Measurements from ENCODE around the gene AKTIP. TPM values are rescaled to one million over a fixed set of nuclear protein-coding genes. Genes with fewer than 3 reads are reported as not detected.

AKTIP gene
- total and polyA plus RNA-seq, 2 of the 4 experiments (the other 2 are of a cell fraction) = 17.7 to 19.9 TPM

- no peak overlapping the region for H3K56ac ChIP-seq (ENCODE audit: extremely low read depth, insufficient read depth, low read length)
- H3K4me1 ChIP-seq (ENCODE audit: control insufficient read depth, insufficient read depth, low read length) = no peaks in the 10 kb centered on the region
- H2AK9ac ChIP-seq (replicated peaks; ENCODE audit: low read depth, low read length, poor library complexity) = no peak overlapping the region
- no peak overlapping the region for H3K18ac ChIP-seq (ENCODE audit: low read depth, low read length)
- H3K9me1 ChIP-seq (ENCODE audit: insufficient read depth, low read length) = peaks cover 3% of the 10 kb centered on the region; the same call in 1 of the 2 replicates
- POLR2A ChIA-PET (ENCODE audit: unreplicated experiment) = interaction anchor here (0.5 kb wide), 1 partner anchor 30 kb away, joined by 4 read pairs; no protein-coding TSS in a partner anchor
- H3K14ac ChIP-seq (replicated peaks; ENCODE audit: low read depth, low read length) = no peak overlapping the region
- no peak for TF ChIP-seq RAD21 (IDR thresholded peaks at IDR 0.05; ENCODE audit: low read length)
- TF ChIP-seq MAZ (IDR thresholded peaks at IDR 0.05; ENCODE audit: borderline replicate concordance, low read depth, low read length) = no peak
- no peak for TF ChIP-seq SMC3 (IDR thresholded peaks at IDR 0.05; ENCODE audit: low read depth, low read length)
- TF ChIP-seq USF2 (IDR thresholded peaks at IDR 0.05; ENCODE audit: low read depth, low read length) = no peak
- TF ChIP-seq MAFK (IDR thresholded peaks at IDR 0.05; ENCODE audit: low read depth, low read length) = no peak
- TF ChIP-seq NFE2L2 (IDR thresholded peaks at IDR 0.05; ENCODE audit: low read depth, low read length) = no peak
- no peak for TF ChIP-seq RFX5 (IDR thresholded peaks at IDR 0.05; ENCODE audit: low read depth, low read length)
- TF ChIP-seq FOS (IDR thresholded peaks at IDR 0.05; ENCODE audit: low read depth, low read length) = no peak
- no peak for TF ChIP-seq CTCF (conservative IDR thresholded peaks at IDR 0.05; ENCODE audit: low read depth, low read length)
- TF ChIP-seq ELK1 (IDR thresholded peaks at IDR 0.05; ENCODE audit: borderline replicate concordance, low read depth, low read length) = no peak
- TF ChIP-seq CEBPB (IDR thresholded peaks at IDR 0.05; ENCODE audit: low read depth, low read length) = no peak
- TF ChIP-seq BHLHE40 (IDR thresholded peaks at IDR 0.05; ENCODE audit: low read depth, low read length) = no peak
- no peak for TF ChIP-seq CHD1 (IDR thresholded peaks at IDR 0.05; ENCODE audit: low read depth, low read length)
- no peak for TF ChIP-seq MXI1 (IDR thresholded peaks at IDR 0.05; ENCODE audit: borderline replicate concordance, low read depth, low read length)
- no peak for TF ChIP-seq RCOR1 (IDR thresholded peaks at IDR 0.05; ENCODE audit: insufficient replicate concordance, low read length)
- no peak for TF ChIP-seq POLR2A (IDR thresholded peaks at IDR 0.05; ENCODE audit: low read depth, low read length)
- H4K91ac ChIP-seq (ENCODE audit: insufficient read depth, low read depth, low read length) = no peak overlapping the region
- no peak overlapping the region for H2BK20ac ChIP-seq (ENCODE audit: low read depth, low read length)
- H3K4me2 ChIP-seq (ENCODE audit: low read depth, low read length) = no peak overlapping the region
- no peak overlapping the region for H3K4ac ChIP-seq (ENCODE audit: low read depth, low read length)
- H3K9ac ChIP-seq (ENCODE audit: low read depth, low read length) = no peak overlapping the region
- dilution Hi-C loops (cut with HindIII; ENCODE audit: low sequenced_read_pairs, unreplicated experiment) = no loop called here
- WGBS, 2 experiments (ENCODE audit: extremely low coverage in 2 of 2, insufficient read length in 1 of 2) = no CpG with 5 or more reads among the region's 2 CpGs
- H3K9me3 ChIP-seq (ENCODE audit: control insufficient read depth, insufficient read depth, low read length) = no peaks in the 10 kb centered on the region
- H4K8ac ChIP-seq (ENCODE audit: low read depth in 2 of 2, low read length in 2 of 2) = no peak overlapping the region
- no peak overlapping the region for H2AK5ac ChIP-seq (ENCODE audit: low read depth, low read length)
- DNase-seq (no peak), ATAC-seq (ENCODE audit: low read depth) (no peak)
- CTCF ChIA-PET = no interaction called here
- H4K20me1 ChIP-seq (ENCODE audit: insufficient read depth, low read length) = no peaks in the 10 kb centered on the region
- no TSS peak for BruUV-seq (replicated peaks)
- no peak overlapping the region for H2BK15ac ChIP-seq (ENCODE audit: low read depth, low read length)
- in situ Hi-C loops (cut with MboI; ENCODE audit: low sequenced_read_pairs) = no loop called here
- no peak overlapping the region for H2BK120ac ChIP-seq (ENCODE audit: low read depth, low read length)
- no peak overlapping the region for H4K5ac ChIP-seq (ENCODE audit: low read depth, low read length)
- H3K27ac ChIP-seq (ENCODE audit: insufficient read depth, low read length) = no peak overlapping the region
- no peaks in the 10 kb centered on the region for H3K79me1 ChIP-seq (ENCODE audit: low read depth in 1 of 2, low read length in 2 of 2)
- no peaks in the 10 kb centered on the region for H3K27me3 ChIP-seq (ENCODE audit: control insufficient read depth, insufficient read depth, low read length)
- H3K36me3 ChIP-seq (ENCODE audit: control insufficient read depth, insufficient read depth, low read length) = peaks cover 36% of the 10 kb centered on the region
- H2BK5ac ChIP-seq (ENCODE audit: low read depth, low read length, poor library complexity, severe bottlenecking) = no peak overlapping the region
- no peak overlapping the region for H3K4me3 ChIP-seq (ENCODE audit: insufficient read depth, low read depth, low read length)
- intact Hi-C loops (cut with micrococcal nuclease) = loop anchor here (10.0 kb wide), 1 partner anchor 143 kb away; no protein-coding TSS in a partner anchor
- H3K23ac ChIP-seq (ENCODE audit: low read depth, low read length) = no peak overlapping the region
- H2AFZ ChIP-seq (replicated peaks; ENCODE audit: low read length, poor library complexity) = no peak overlapping the region
Measured at GRCh38 chr16:53457670-53458069, 45.3 kb downstream of the AKTIP start.
